GM12874 (cell line): ENCODE measurements around the gene GPC3.

ENCODE experiments used
- CTCF ChIP-seq: IDR thresholded peaks from 2 replicates; pipeline ENCODE4 v1.5.1; 2011; ENCODE audit warnings: low read depth, mild to moderate bottlenecking, control low read depth, low read length, moderate library complexity; ENCODE audit not compliant: insufficient read depth

The GPC3 gene

DNA sequence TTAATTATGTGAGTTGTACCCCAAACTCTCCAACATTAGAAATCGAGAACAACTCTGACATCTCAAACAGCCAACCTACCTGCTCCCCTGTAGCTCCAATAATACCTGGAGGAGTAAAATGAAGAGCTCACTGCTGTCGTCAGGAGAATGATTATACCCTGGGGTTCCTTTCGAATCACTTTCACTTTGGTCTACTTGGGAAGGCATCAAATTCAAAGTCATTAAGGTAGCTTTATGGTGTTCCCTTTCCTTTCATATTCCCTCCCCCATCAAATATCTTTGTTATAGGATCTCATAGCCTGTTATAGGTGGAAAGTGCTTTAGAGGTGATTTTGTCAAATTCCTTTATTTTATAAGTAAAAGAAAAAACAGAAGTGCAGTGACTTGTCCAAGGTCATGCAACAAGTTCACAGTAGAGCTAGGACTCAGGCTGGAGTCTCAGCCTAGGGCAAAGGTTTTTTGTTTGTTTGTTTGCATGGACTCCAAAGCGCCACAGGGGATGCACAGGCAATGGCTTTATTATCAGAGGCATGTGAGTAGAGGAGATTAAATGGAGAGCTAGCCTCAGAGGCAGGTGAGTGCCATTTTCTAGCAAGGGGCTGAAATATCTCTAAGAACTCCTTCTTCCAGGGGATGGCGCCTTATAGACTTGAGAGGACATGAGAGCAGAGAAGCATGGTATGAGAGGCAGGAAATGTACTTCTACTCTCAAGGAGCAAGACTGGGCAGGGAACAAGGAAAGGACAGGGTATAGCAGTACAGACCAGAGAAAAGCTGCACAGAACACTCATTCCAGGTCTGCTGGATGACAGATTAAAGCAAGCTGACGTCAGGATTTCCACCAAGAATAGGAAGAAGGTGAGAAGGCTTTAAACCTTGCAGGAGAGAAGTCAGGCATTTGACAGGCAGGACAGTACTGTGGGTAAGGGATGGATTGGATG is 308.0 kb downstream of the GPC3 start:
- no peak for TF ChIP-seq CTCF

DNA sequence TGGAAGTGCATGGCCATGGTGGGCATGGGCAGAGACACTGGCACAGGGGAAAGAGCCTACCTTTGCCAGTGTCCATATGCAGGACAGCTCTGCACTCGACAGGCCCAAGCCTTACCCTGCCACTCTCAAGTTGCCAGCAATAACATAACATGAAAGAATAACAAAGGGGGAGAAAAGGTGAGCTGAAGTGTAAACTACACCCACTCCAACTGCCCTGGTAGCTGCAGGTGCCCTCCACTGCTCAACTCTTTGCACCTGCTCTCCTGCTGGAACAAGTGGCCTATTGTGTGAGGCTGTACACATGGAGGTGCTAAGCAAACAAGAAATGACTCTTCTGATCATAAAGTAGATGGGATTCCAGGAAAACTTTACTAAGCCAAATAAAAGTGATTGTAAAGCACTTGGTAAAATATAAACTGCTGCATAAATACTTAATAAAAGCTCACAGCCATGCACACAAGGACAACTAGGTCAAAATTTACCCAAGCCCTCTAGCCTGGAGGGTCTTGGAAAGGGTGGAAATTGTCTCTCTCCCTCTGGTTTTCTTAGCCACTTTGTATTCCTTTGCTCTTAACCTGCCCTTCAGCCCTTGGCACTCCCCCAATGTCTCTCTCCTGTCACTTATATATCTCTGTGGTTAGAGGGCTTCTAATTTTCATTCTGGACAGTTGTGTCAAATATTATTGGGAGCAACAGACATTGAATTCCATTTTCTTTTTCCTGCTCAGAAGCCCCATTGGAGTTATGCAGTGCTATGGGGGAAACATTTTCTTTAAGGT is 308.9 kb downstream of the GPC3 start:
- TF ChIP-seq CTCF = no peak

DNA sequence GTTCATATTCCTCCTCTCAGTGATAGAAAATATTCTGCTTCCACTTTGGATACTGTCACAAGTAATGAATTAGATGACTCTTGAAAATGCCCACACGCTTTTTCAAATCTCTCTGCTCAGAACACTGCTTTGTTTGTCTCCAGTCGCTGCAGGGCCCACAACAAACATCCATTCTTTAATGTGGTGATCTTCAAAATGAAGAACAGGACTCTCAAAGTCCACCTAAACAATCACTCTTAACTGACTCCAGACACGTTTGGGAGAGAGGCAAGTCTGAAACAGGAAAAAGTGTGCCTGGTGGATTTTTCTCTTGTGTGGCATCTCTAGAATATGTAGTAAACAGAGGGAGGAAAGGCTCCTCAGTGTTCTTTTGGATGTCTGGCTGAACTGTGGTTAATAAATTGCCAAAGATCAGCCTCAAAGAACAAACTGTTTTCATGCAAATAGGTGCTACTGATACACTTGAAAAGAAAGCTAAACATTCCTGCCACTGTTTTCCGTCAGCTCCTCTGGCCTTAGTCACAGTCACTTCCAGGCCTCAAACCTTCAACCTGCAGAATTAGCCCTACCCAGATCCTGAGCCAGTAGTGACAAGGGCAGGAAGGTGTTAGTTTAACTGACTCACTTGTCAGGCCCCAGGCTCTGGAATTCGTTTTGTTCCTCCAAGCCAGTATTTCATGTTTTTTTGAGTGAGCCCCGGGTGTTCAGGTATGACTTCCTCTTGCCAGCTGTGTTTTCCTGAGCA is 310.5 kb downstream of the GPC3 start:
- no peak for TF ChIP-seq CTCF

DNA sequence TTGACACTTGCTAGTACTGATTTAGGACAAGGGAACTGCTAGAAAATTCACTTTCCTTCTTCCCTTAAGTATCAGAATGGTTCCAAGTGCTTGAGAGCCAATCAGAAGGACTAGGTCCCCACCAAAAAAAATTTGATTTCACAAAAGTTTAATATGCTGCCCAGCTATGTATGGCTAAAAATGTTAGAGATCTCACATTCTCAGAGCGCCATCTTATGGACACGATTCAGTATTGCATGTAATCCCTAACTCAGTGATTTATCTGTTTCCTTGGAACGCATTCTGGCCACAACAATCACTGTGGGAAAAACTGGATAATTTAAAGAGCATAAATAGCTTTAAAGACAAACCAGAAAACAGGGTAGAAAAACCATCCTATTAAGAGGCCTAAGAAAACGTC is 315.0 kb downstream of the GPC3 start:
- peak; percentile 42; the same call in 1 of the 2 replicates for TF ChIP-seq CTCF

DNA sequence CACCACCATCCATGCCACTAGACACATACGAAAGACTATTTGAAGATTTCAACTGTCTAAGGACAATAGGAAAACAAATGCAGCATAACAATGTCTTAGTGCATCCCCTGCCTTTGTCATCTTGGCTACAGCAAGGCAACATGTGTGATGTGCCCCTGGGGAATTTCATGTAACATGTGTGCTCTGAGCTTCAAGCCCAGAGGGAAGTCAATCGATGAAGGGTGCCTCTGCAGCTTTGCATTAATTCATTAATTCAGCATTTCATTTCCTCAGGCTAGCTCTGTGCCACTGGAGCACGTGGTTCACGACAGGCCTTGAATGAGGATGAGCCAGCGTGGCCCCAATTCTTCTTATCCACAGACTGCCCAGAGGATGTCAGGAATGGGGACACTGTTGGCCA is 316.2 kb downstream of the GPC3 start:
- no peak for TF ChIP-seq CTCF

- TF ChIP-seq CTCF = no peak
Observed at GRCh38 chrX:133668225-133668931, 317.0 kb downstream of the GPC3 start.

DNA sequence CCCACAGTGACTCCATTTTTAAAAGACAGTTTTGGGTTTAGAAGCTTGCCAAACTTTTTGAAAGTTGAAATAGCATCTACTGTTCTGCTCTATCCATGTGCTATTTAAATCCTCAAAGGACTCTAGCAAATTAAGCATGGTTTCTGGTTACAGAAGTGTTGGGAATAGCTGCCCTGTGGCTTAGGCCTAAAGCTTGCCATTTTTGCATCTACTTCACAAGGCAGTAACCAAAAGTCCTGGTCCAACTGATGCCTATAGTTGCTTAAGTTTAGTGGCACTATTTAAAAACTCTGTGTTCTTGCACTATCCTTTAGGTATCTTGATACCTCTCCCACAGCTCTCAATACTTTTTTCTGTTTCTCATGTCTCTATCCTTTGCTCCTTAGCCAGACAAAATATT is 319.1 kb downstream of the GPC3 start:
- TF ChIP-seq CTCF = no peak
